Measurements from ENCODE around the gene ANXA11. TPM values are rescaled to one million over a fixed set of nuclear protein-coding genes. Genes with fewer than 3 reads are reported as not detected.

The ANXA11 gene
- total RNA-seq, 1 experiment from 2014 or later, result 181 TPM

DNA sequence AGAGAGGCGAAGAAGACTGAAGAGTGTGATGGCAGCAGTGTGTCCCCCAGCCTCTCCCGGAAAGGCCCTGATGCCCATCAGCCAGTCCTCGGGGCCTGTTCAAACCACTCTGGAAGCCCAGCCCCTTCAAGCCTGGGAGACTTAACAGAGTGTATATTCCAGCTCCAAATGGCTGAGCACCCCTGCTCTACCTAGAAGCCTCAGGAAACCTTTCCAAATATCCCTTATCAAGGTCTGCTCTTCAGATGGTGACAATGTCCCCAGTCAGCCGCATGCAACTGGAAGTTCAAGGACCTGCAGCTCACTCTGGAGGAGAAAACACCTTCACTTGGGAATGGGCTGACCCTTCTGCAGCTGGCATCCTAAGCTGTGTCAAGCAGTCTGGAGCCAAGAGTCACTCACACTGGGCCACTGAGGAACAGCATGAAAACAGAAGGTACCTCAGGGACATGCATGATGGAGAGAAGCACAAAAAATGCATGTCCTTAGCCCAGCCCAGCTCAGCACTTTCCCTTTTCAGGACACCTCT, 10.2 kb downstream of the ANXA11 start:
- peaks cover 100% of the 10 kb centered on the region for H3K79me2 ChIP-seq (ENCODE audit: insufficient read depth, low read length)
- H3K36me3 ChIP-seq (ENCODE audit: control insufficient read depth in 1 of 2, insufficient read depth in 2 of 2, low read length in 2 of 2), result peaks cover 0 to 21% of the 10 kb centered on the region in 2 experiments; a peak in 1 of 4 replicates
- TF ChIP-seq SP1 (IDR thresholded peaks at IDR 0.05; ENCODE audit: low read depth) (no peak), CEBPB (IDR thresholded peaks at IDR 0.05; ENCODE audit: low read depth) (no peak), POLR2A (IDR thresholded peaks at IDR 0.05; ENCODE audit: borderline replicate concordance, extremely low read depth, insufficient read depth, insufficient read length) (no peak), CBX3 (IDR thresholded peaks at IDR 0.05; ENCODE audit: low read depth) (no peak), POLR2AphosphoS5 (IDR thresholded peaks at IDR 0.05; ENCODE audit: low read depth, low read length) (no peak), ELF1 (IDR thresholded peaks at IDR 0.05; ENCODE audit: borderline replicate concordance, low read depth) (no peak), SRF (IDR thresholded peaks at IDR 0.05; ENCODE audit: low read depth) (no peak), RAD21 (IDR thresholded peaks at IDR 0.05; ENCODE audit: low read depth) (no peak)
- TF ChIP-seq, protein P1, sequence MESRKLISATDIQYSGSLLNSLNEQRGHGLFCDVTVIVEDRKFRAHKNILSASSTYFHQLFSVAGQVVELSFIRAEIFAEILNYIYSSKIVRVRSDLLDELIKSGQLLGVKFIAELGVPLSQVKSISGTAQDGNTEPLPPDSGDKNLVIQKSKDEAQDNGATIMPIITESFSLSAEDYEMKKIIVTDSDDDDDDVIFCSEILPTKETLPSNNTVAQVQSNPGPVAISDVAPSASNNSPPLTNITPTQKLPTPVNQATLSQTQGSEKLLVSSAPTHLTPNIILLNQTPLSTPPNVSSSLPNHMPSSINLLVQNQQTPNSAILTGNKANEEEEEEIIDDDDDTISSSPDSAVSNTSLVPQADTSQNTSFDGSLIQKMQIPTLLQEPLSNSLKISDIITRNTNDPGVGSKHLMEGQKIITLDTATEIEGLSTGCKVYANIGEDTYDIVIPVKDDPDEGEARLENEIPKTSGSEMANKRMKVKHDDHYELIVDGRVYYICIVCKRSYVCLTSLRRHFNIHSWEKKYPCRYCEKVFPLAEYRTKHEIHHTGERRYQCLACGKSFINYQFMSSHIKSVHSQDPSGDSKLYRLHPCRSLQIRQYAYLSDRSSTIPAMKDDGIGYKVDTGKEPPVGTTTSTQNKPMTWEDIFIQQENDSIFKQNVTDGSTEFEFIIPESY (IDR thresholded peaks at IDR 0.05; ENCODE audit: extremely low read depth, insufficient replicate concordance, low read length), result no peak
- TF ChIP-seq, protein P2, sequence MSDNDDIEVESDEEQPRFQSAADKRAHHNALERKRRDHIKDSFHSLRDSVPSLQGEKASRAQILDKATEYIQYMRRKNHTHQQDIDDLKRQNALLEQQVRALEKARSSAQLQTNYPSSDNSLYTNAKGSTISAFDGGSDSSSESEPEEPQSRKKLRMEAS (IDR thresholded peaks at IDR 0.05), result no peak
- TF ChIP-seq, protein P3, sequence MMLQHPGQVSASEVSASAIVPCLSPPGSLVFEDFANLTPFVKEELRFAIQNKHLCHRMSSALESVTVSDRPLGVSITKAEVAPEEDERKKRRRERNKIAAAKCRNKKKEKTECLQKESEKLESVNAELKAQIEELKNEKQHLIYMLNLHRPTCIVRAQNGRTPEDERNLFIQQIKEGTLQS (IDR thresholded peaks at IDR 0.05), result no peak
- TF ChIP-seq, protein P4, sequence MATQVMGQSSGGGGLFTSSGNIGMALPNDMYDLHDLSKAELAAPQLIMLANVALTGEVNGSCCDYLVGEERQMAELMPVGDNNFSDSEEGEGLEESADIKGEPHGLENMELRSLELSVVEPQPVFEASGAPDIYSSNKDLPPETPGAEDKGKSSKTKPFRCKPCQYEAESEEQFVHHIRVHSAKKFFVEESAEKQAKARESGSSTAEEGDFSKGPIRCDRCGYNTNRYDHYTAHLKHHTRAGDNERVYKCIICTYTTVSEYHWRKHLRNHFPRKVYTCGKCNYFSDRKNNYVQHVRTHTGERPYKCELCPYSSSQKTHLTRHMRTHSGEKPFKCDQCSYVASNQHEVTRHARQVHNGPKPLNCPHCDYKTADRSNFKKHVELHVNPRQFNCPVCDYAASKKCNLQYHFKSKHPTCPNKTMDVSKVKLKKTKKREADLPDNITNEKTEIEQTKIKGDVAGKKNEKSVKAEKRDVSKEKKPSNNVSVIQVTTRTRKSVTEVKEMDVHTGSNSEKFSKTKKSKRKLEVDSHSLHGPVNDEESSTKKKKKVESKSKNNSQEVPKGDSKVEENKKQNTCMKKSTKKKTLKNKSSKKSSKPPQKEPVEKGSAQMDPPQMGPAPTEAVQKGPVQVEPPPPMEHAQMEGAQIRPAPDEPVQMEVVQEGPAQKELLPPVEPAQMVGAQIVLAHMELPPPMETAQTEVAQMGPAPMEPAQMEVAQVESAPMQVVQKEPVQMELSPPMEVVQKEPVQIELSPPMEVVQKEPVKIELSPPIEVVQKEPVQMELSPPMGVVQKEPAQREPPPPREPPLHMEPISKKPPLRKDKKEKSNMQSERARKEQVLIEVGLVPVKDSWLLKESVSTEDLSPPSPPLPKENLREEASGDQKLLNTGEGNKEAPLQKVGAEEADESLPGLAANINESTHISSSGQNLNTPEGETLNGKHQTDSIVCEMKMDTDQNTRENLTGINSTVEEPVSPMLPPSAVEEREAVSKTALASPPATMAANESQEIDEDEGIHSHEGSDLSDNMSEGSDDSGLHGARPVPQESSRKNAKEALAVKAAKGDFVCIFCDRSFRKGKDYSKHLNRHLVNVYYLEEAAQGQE (IDR thresholded peaks at IDR 0.05; ENCODE audit: low read depth), result no peak
- RAD21 ChIA-PET (ENCODE audit: low non-redundant PET in 1 of 2, low total read pairs in 2 of 2, uncharacterized antibody in 2 of 2, unreplicated experiment in 2 of 2), result no interaction called here
- POLR2A ChIA-PET, result no interaction called here
- intact Hi-C loops (cut with micrococcal nuclease), result no loop called here
- DNase-seq (ENCODE audit: low read depth, low spot score), result no peak
- BruUV-seq (replicated peaks), result no TSS peak
- no peak for ATAC-seq
- H2AFZ ChIP-seq (ENCODE audit: low read depth, low read length, poor library complexity, severe bottlenecking), result no peak overlapping the region
- H3K4me1 ChIP-seq (ENCODE audit: control insufficient read depth in 1 of 2, insufficient read depth in 2 of 2, low read length in 2 of 2), result peaks cover 55 to 77% of the 10 kb centered on the region in 2 experiments
- H4K20me1 ChIP-seq (ENCODE audit: insufficient read depth), result peaks cover 11% of the 10 kb centered on the region; the same call in 1 of the 2 replicates
- no peaks in the 10 kb centered on the region for H3K27me3 ChIP-seq (ENCODE audit: insufficient read depth, low read length)
- no peaks in the 10 kb centered on the region for H3K9me2 ChIP-seq (ENCODE audit: insufficient read depth)
- CTCF ChIA-PET, result no interaction called here
- H3K9ac ChIP-seq (ENCODE audit: low read length), result peak overlapping the region; percentile 69; the same call in 1 of the 2 replicates
- no peak overlapping the region for H3K27ac ChIP-seq (ENCODE audit: low read depth, low read length)
- peaks cover 3 to 6% of the 10 kb centered on the region in 2 experiments; a peak in 1 of 4 replicates for H3K9me3 ChIP-seq (ENCODE audit: control insufficient read depth in 1 of 2, insufficient read depth in 1 of 2, low read depth in 1 of 2, low read length in 2 of 2)
- no peak overlapping the region for H3K4me3 ChIP-seq (replicated peaks in 1 of 2; ENCODE audit: low read depth in 1 of 2, low read length in 2 of 2)
- H3K4me2 ChIP-seq (ENCODE audit: low read length), result peak overlapping the region; percentile 94; the same call in 1 of the 2 replicates

Measured in HCT116 (cell line).